Activated CD4-positive, alpha-beta T cell treated with anti-CD3 and anti-CD28 coated beads, Interleukin-2, amount 10 ng/mL, durations not matched to agents 24 days and 14 days (primary cell): ENCODE data around the gene E2F1. TPM values are rescaled to one million over a fixed set of nuclear protein-coding genes. Genes with fewer than 3 reads are reported as not detected.

Experiments used
- DNase-seq: peaks from one replicate; pipeline ENCODE4 v3.0.0; 2022
- H3K27ac Mint-ChIP-seq: one replicate; pipeline ENCODE4 v1.8.0; 2022; ENCODE audit warnings: mild to moderate bottlenecking, mixed read lengths
- H3K27me3 Mint-ChIP-seq: one replicate; pipeline ENCODE4 v1.8.0; 2022; ENCODE audit warnings: mixed read lengths
- H3K36me3 Mint-ChIP-seq: one replicate; pipeline ENCODE4 v1.8.0; 2022; ENCODE audit warnings: low read depth, mild to moderate bottlenecking, mixed read lengths
- H3K4me1 Mint-ChIP-seq: one replicate; pipeline ENCODE4 v1.8.0; 2021; ENCODE audit warnings: mixed read lengths
- H3K4me3 Mint-ChIP-seq: one replicate; pipeline ENCODE4 v1.8.0; 2022; ENCODE audit warnings: mild to moderate bottlenecking, moderate library complexity, mixed read lengths
- H3K9me3 Mint-ChIP-seq: one replicate; pipeline ENCODE4 v1.8.0; 2021; ENCODE audit warnings: mixed read lengths
- intact Hi-C: fragments of 100-400 bp; cut with micrococcal nuclease; formaldehyde crosslinking; loops from one replicate; pipeline ENCODE4 v1.15.1; 2023
- total RNA-seq: library from RNA; stranded (reverse); gene quantifications from 2 replicates; pipeline ENCODE4 v1.2.3, GENCODE V29; 2022

The E2F1 gene
- total RNA-seq, 1 donor from 2014 or later = 78.3 TPM

DNA sequence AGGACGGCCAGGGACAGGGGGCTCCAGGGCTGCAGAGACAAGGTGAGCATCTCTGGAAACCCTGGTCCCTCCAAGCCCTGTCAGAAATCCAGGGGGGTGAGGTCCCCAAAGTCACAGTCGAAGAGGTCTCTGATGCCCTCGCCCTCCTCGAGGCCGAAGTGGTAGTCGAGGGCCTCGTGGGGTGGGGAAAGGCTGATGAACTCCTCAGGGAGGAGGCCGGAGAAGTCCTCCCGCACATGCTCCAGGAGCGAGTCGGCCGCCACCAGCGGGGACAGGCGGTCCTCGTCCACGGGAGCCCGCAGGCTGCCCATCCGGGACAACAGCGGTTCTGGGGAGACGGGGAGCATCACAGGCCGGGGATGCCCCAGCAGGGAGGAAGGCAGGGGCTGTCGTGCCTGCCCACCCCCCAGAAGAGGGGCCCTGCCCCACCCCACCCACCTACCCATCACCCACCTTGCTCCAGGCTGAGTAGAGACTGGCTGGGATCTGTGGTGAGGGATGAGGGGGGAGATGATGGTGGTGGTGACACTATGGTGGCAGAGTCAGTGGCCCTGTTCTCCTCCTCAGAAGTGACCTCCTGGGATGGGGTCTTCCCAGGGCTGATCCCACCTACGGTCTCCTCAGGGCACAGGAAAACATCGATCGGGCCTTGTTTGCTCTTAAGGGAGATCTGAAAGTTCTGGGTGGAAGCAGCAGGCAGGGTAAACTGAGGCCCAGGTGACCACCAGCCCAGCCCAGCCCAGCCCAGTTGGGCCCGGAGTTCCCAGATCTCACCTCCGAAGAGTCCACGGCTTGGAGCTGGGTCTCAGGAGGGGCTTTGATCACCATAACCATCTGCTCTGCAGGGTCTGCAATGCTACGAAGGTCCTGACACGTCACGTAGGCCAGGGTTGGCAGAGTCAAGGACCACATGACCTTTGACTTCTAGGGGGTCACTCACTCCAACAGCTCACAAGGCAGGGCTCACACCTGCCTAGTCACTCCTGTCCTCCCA lies 9.2 kb downstream of the E2F1 start:
- peaks cover 32% of the 10 kb centered on the region for H3K36me3 Mint-ChIP-seq
- intact Hi-C loops = no loop called here
- no peaks in the 10 kb centered on the region for H3K27me3 Mint-ChIP-seq
- no peak overlapping the region for H3K4me3 Mint-ChIP-seq
- H3K4me1 Mint-ChIP-seq = peaks cover 60% of the 10 kb centered on the region
- no peak overlapping the region for H3K27ac Mint-ChIP-seq
- H3K9me3 Mint-ChIP-seq = no peaks in the 10 kb centered on the region
- no peak for DNase-seq

GRCh38 chr20:33676121-33676520 lies 10.1 kb downstream of the E2F1 start:
- Mint-ChIP-seq H3K27me3 (no peaks in the 10 kb centered on the region), H3K36me3 (peaks cover 32% of the 10 kb centered on the region), H3K9me3 (no peaks in the 10 kb centered on the region), H3K4me3 (peak overlapping the region; percentile 20), H3K4me1 (peaks cover 53% of the 10 kb centered on the region), H3K27ac (no peak overlapping the region)
- intact Hi-C loops = no loop called here
- DNase-seq = no peak

DNA sequence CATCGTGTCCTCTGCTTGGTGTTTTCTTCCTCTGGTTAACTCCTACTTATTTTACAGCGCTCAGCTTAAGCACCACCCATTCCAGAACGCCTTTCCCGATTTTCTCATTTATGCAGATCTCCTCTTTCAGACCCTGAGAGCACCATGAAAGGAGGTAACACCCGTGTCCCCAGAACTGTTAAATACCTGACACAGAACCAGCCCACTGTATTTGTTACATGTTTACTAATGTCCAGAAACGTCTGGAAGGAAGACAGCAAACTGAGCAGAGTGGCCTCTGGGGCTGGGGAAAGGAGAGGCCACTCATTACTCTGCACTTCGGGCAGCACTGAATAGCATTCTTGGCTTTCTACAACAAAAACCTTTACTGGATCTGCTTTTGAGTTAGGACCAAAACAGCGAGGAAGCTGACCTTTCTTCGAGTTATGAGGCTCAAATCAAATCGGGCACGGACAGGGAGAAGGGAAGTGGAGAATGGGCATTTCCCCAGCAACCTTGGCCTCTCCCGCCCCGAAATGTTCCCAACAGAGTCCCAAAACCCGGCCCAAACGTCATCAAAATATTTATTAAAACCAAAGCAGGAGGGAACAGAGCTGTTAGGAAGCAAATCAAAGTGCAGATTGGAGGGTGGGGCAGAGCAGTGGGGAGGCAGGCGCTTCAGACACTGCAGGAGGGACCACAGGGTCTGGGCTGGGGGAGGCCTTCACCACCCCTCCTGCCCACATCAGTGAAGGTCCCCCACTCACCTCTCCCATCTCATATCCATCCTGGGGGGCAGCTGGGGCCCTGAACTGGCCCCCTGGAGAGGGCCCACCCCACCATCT lies 10.8 kb downstream of the E2F1 start:
- Mint-ChIP-seq H3K27me3 (no peaks in the 10 kb centered on the region), H3K4me1 (peaks cover 45% of the 10 kb centered on the region), H3K4me3 (peak overlapping the region; percentile 68), H3K36me3 (peaks cover 30% of the 10 kb centered on the region), H3K27ac (peak overlapping the region; percentile 71), H3K9me3 (no peaks in the 10 kb centered on the region)
- DNase-seq = no peak
- intact Hi-C loops = no loop called here

- H3K4me3 Mint-ChIP-seq = peak within 1 kb of the TSS; percentile 92
- H3K27ac Mint-ChIP-seq = peak within 1 kb of the TSS; percentile 89
- peaks cover 32% of the 10 kb centered on the region for H3K36me3 Mint-ChIP-seq
- DNase-seq = peak; percentile 94
- intact Hi-C loops = loop anchor here (1.0 kb wide), 1 partner anchor 12 kb away; the partner anchor contains the start of gene E2F1
- H3K9me3 Mint-ChIP-seq = no peaks in the 10 kb centered on the region
- H3K4me1 Mint-ChIP-seq = peaks cover 41% of the 10 kb centered on the region
- no peaks in the 10 kb centered on the region for H3K27me3 Mint-ChIP-seq
Observed at GRCh38 chr20:33674294-33675135, 11.7 kb downstream of the E2F1 start, which contains the start of gene NECAB3. TSS of gene NECAB3 (minus strand) at chr20:33674428. CDS start at chr20:33674352, 76 bp downstream.

GRCh38 chr20:33673410-33674293 lies 12.5 kb downstream of the E2F1 start:
- H3K4me3 Mint-ChIP-seq = peak overlapping the region; percentile 92
- H3K36me3 Mint-ChIP-seq = peaks cover 28% of the 10 kb centered on the region
- H3K27me3 Mint-ChIP-seq = no peaks in the 10 kb centered on the region
- no peaks in the 10 kb centered on the region for H3K9me3 Mint-ChIP-seq
- H3K27ac Mint-ChIP-seq = peak overlapping the region; percentile 89
- intact Hi-C loops = loop anchor here (1.0 kb wide), 1 partner anchor 13 kb away; the partner anchor contains the start of gene E2F1
- no peak for DNase-seq
- H3K4me1 Mint-ChIP-seq = peaks cover 35% of the 10 kb centered on the region

DNA sequence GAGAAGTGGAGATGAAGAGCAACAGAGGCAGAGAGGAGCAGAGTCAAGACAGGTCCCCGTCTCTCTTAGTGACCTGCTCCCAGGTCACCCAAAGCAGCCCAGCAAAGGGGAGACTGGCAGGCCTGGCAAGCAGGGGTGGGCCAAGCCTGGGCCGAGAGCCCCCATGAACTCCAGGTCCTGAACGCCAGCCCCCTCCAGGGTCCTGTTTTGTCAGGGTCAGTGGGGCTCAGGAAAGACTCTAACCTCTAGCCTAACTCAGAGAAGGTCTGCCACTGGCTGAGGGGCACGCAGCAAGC lies 13.1 kb downstream of the E2F1 start:
- Mint-ChIP-seq H3K36me3 (peaks cover 29% of the 10 kb centered on the region), H3K27ac (peak overlapping the region; percentile 86)
- intact Hi-C loops = no loop called here

DNA sequence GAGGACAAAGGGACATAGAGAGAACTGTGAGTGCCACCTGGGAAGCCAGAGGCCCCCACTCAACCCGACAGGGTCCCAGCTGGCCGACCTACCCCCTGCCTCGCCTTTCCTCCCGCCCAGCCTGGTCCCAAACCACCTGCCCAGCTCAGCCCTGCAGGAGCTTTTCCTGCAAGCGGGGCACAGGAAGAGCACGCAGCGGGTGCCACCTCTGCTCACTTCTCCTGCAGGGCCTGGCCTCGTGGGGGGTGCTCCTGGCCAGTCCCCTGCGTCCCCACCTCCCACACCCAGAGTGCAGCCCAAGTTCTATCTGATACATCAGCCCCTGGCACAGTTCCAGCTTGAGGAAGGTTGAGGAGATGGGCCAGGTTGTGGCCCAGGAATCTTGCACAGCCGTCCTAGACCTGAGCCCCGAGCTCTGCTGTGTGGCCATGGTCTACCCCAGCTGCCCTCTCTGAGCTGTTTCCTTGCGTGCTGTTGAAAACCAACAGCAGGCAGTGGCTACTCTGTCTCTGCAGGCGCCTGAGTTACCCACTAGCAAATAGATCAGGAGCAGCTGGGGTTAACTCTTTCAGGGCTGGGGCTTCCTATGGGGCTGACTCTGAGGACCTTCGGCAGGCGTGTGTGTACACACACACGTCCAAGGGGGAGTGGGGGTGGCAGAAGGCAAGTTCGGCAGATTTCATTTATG lies 13.6 kb downstream of the E2F1 start:
- Mint-ChIP-seq H3K4me3 (peak overlapping the region; percentile 92), H3K4me1 (peaks cover 33% of the 10 kb centered on the region), H3K27ac (peak overlapping the region; percentile 86), H3K9me3 (no peaks in the 10 kb centered on the region), H3K36me3 (peaks cover 24% of the 10 kb centered on the region), H3K27me3 (no peaks in the 10 kb centered on the region)
- no peak for DNase-seq
- intact Hi-C loops = no loop called here

More for the DNA sequence above, 13.1 kb downstream of the E2F1 start:
- no peak for DNase-seq
- Mint-ChIP-seq H3K27me3 (no peaks in the 10 kb centered on the region), H3K4me1 (peaks cover 36% of the 10 kb centered on the region), H3K9me3 (no peaks in the 10 kb centered on the region), H3K4me3 (peak overlapping the region; percentile 92)

GRCh38 chr20:33671573-33672288 lies 14.5 kb downstream of the E2F1 start:
- DNase-seq = no peak
- Mint-ChIP-seq H3K27ac (peak overlapping the region; percentile 34), H3K4me1 (peaks cover 34% of the 10 kb centered on the region), H3K36me3 (peaks cover 21% of the 10 kb centered on the region), H3K9me3 (no peaks in the 10 kb centered on the region), H3K4me3 (peak overlapping the region; percentile 92), H3K27me3 (no peaks in the 10 kb centered on the region)
- intact Hi-C loops = no loop called here

DNA sequence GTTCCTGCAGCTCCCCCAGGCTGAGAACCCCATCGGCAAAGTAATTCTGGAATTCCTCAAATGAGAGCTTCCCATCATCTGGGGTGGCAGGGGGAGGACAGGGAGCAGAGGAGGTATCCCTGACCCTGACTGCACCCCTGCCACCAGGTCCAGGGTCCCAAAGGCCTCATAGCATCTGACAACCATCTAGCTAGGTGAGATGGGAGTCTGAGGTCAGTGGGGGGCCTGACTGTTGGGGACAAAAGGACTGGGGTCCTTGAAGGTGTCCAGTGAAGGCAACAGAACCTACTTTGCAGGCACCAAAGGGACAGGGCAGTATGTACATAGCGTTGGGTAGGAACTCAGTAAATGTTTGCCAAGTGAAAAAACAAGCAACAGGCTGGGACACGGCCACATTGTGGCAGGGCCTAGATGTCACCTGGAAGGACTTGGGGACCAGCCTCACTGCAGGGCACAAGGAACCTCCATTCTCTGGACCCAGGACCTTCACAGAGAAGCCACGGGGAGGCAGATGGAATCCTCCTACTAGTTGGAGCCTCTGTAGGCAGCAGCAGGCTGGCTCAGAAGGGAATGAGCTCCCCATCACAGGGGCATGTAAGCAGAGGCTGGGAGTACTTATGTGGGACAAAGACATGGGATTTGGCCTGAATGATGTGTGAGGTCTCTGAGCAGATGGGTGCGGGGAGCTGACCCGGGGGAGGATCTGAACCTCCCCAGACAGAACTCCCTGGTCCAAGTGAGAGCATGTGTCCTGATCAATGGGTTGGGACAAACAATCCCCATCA lies 15.3 kb downstream of the E2F1 start:
- no peaks in the 10 kb centered on the region for H3K9me3 Mint-ChIP-seq
- intact Hi-C loops = no loop called here
- no peaks in the 10 kb centered on the region for H3K27me3 Mint-ChIP-seq
- H3K27ac Mint-ChIP-seq = no peak overlapping the region
- no peak for DNase-seq
- peaks cover 38% of the 10 kb centered on the region for H3K4me1 Mint-ChIP-seq
- peaks cover 18% of the 10 kb centered on the region for H3K36me3 Mint-ChIP-seq
- H3K4me3 Mint-ChIP-seq = no peak overlapping the region

DNA sequence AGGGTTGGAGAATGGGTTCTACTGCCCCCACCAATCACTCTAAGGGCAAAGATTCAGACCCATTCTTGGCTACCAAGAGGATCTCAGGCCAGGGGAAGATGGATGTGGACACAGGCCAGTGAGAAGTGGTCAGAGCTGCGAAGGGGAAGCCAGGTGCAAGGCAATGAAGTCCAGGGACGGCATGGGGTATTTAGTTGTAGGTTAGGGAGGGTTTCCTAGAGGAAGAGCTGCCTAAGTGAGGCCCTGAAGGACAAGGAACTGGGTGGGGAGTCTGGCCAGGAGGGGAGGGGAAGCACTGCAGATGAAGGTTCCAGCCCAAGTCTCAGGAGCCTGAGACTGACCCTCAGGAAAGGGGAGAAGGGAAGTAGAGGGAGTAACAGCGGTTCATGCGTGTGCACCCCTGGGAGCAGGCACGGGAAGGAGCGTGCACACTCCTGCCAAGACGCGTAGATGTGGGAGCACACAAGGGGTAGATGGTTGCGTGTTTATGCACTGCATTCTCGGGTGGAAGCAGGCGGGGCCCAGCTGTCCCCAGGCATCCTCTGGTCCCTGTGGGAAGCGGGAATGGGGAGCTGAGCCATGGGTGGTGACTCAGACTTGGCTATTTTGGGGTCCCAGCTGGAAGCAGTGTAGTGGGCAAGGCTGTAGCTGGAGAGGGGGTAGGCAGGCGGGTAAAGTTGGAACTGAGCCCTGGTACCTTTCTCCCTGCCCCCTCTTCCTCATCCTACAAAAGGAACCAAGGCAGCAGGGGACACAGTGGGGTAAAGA lies 16.1 kb downstream of the E2F1 start:
- intact Hi-C loops = loop anchor here (5.0 kb wide), 1 partner anchor 228 kb away; the partner anchor contains the start of gene SNTA1
- H3K27me3 Mint-ChIP-seq = no peaks in the 10 kb centered on the region
- peak overlapping the region; percentile 1 for H3K27ac Mint-ChIP-seq
- H3K36me3 Mint-ChIP-seq = peaks cover 13% of the 10 kb centered on the region
- H3K4me3 Mint-ChIP-seq = peak overlapping the region; percentile 18
- H3K4me1 Mint-ChIP-seq = peaks cover 41% of the 10 kb centered on the region
- no peak for DNase-seq
- H3K9me3 Mint-ChIP-seq = no peaks in the 10 kb centered on the region
